RWPE2 (cell line): ENCODE measurements around the gene ART4.

Source experiments
- ATAC-seq: fragments of 200-7000 bp; cut with Tn5 transposase; 3 replicates; pipeline ENCODE4 v1.9.1; 2021; ENCODE audit warnings: low read depth
- DNase-seq: peaks from one replicate; pipeline ENCODE4 v3.0.0-alpha.2; 2020; ENCODE audit warnings: low spot score
- H3K27ac ChIP-seq: fragments of 450-650 bp; 2 replicates; pipeline ENCODE4 v1.5.1; 2017; ENCODE audit warnings: mild to moderate bottlenecking; ENCODE audit not compliant: poor library complexity, severe bottlenecking
- H3K27me3 ChIP-seq: fragments of 250-450 bp; sonication (Bioruptor Pico); 2 replicates; pipeline ENCODE4 v1.5.1; 2021; ENCODE audit warnings: mild to moderate bottlenecking, moderate library complexity; ENCODE audit not compliant: insufficient read depth, poor library complexity, severe bottlenecking
- H3K36me3 ChIP-seq: fragments of 250-450 bp; sonication (Bioruptor Pico); 2 replicates; pipeline ENCODE4 v1.5.1; 2020; ENCODE audit warnings: low read depth, mild to moderate bottlenecking, moderate library complexity
- H3K4me1 ChIP-seq: fragments of 250-450 bp; sonication (Bioruptor Pico); 2 replicates; pipeline ENCODE4 v1.5.1; 2021; ENCODE audit warnings: mild to moderate bottlenecking, moderate library complexity; ENCODE audit not compliant: insufficient read depth, poor library complexity, severe bottlenecking
- H3K4me3 ChIP-seq: fragments of 250-450 bp; sonication (Bioruptor Pico); 2 replicates; pipeline ENCODE4 v1.5.1; 2021; ENCODE audit warnings: mild to moderate bottlenecking, moderate library complexity; ENCODE audit not compliant: severe bottlenecking
- H3K9me3 ChIP-seq: fragments of 250-450 bp; sonication (Bioruptor Pico); 2 replicates; pipeline ENCODE4 v1.5.1; 2021; ENCODE audit warnings: mild to moderate bottlenecking, moderate library complexity; ENCODE audit not compliant: severe bottlenecking
- TF ChIP-seq, protein P1 (sequence below): fragments of 450-650 bp; IDR thresholded peaks from one replicate; pipeline ENCODE4 v1.5.1; 2017; ENCODE audit warnings: mild to moderate bottlenecking, moderate library complexity; ENCODE audit not compliant: poor library complexity, severe bottlenecking

The ART4 gene

DNA sequence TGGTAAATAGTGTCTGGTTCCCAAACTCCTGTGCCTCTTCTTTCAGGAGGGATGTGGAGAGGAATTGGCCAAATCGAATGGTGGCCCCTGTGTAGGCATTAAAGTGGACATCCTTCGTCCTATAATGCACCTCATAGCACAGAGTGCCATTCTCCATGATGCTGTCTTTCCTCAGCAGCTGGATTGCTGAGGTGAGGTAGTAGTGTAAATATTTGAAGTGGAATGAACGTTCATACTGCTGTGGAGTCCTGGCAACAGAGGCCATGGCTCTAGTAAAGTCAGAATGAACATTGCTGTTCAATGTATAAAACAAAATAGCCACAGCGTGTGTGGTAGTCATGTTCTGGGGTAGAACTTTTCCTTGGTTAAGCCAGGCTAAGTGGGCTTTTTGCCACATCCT is 2.7 kb downstream of the ART4 start:
- Histone ChIP-seq H3K27ac (no peak overlapping the region), H3K4me3 (no peak overlapping the region), H3K9me3 (no peaks in the 10 kb centered on the region), H3K27me3 (no peaks in the 10 kb centered on the region), H3K4me1 (peaks cover 18% of the 10 kb centered on the region), H3K36me3 (no peaks in the 10 kb centered on the region)
- ATAC-seq (no peak), DNase-seq (no peak)
- TF ChIP-seq, protein P1, sequence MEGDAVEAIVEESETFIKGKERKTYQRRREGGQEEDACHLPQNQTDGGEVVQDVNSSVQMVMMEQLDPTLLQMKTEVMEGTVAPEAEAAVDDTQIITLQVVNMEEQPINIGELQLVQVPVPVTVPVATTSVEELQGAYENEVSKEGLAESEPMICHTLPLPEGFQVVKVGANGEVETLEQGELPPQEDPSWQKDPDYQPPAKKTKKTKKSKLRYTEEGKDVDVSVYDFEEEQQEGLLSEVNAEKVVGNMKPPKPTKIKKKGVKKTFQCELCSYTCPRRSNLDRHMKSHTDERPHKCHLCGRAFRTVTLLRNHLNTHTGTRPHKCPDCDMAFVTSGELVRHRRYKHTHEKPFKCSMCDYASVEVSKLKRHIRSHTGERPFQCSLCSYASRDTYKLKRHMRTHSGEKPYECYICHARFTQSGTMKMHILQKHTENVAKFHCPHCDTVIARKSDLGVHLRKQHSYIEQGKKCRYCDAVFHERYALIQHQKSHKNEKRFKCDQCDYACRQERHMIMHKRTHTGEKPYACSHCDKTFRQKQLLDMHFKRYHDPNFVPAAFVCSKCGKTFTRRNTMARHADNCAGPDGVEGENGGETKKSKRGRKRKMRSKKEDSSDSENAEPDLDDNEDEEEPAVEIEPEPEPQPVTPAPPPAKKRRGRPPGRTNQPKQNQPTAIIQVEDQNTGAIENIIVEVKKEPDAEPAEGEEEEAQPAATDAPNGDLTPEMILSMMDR, result no peak

DNA sequence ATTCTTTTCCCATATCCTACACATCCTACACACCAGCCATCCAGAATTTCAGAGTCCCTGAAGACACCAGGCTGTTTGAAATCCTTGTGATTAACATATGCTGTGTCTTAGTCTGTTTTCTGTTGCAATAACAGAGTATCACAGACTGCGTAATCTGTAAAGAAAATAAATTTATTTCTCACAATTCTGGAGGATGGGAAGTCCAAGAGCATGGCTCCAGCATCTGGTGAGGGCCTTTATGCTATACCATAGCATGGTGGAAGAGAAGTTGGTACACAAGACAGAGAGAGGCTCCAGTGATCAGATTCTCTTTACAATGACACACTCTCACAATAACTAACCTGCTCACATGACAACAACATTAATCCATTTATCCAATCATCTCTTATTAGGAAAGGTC is 4.1 kb downstream of the ART4 start:
- Histone ChIP-seq H3K9me3 (no peaks in the 10 kb centered on the region), H3K4me3 (no peak overlapping the region), H3K27me3 (no peaks in the 10 kb centered on the region), H3K36me3 (no peaks in the 10 kb centered on the region), H3K27ac (no peak overlapping the region), H3K4me1 (peaks cover 18% of the 10 kb centered on the region)
- ATAC-seq (no peak), DNase-seq (no peak)
- TF ChIP-seq, protein P1, result no peak

DNA sequence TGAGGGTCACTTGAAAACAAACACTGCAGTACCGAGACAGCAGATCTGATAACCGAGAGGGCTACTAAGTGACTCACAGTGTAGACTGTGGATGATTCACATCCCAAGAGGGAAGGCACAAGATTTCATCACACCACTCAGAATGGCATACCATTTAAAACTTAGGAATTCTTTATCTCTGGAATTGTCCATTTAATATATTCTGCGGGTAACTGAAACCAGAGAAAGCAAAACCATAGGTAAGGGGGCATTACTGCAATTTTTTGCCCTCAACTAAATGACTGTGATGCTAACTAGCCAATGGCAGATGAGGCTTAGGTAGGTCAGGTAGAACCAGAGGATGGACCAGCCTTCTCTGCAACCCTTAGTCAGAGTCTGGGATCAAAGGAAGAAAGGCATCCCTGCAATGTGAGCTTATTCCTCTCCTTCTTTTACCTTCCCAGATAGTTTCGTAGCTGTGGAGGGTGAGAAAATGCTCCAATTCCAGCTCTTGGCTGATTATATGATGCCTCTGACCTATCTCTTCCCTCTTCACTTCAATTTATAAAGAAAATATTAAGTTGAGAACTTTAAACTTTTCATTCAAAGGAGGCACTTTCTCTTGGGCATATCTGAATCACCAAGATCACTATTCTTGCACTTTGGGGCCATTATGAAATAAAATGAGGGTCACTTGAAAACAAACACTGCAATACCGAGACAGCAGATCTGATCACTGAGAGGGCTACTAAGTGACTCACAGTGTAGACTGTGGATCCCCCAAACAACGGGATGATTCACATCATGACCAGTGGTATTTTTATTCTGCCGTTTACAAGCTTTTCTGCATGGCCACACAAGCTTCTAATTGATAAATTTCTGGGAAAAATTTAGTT is 6.8 kb downstream of the ART4 start:
- Histone ChIP-seq H3K9me3 (no peaks in the 10 kb centered on the region), H3K36me3 (no peaks in the 10 kb centered on the region), H3K4me3 (no peak overlapping the region), H3K27me3 (no peaks in the 10 kb centered on the region), H3K27ac (peak overlapping the region; percentile 80), H3K4me1 (peaks cover 18% of the 10 kb centered on the region)
- ATAC-seq, result peak; percentile 97
- DNase-seq, result no peak
- TF ChIP-seq, protein P1, result no peak

DNA sequence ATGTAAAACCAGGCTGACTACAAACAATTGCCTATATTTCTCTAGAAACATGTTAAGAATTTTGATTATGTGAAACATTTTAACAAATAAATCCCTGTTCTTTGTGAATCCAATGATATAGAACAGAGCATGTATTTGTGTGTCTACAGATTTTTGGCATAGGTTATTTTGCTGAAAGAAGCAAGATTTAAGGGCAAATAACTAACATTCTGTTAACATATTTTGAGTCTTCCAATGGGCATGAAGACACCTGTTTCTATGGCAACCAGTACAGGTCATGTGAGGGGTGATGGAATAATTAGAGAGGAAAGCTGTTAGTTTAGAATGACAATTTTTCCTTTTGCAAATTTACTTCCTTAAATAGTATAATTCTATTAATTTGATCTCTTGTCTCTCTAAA is 8.8 kb downstream of the ART4 start:
- Histone ChIP-seq H3K4me3 (no peak overlapping the region), H3K27me3 (no peaks in the 10 kb centered on the region), H3K9me3 (no peaks in the 10 kb centered on the region), H3K36me3 (no peaks in the 10 kb centered on the region), H3K27ac (no peak overlapping the region), H3K4me1 (peaks cover 18% of the 10 kb centered on the region)
- TF ChIP-seq, protein P1, result no peak
- DNase-seq, result no peak
- ATAC-seq, result no peak

DNA sequence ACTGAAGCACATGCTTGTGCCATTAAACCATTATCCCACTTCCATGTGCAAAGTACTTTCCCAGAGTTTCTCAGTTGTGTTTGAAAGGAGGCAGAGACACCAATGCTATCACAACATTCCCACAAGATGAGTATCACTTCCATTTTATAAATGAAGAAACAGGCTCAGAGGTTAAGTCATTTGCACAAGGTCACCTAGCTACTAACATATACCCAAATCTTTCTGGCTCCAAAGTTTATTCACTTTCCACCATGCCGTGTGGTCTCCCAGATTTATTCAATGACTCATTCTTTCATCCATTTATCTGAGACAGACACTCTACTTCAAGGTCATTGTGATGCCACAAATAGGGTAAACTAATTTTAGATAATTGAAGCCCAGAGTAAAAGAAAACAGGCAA is 9.4 kb downstream of the ART4 start:
- Histone ChIP-seq H3K4me1 (peaks cover 18% of the 10 kb centered on the region), H3K4me3 (no peak overlapping the region), H3K27ac (no peak overlapping the region), H3K36me3 (no peaks in the 10 kb centered on the region), H3K9me3 (no peaks in the 10 kb centered on the region), H3K27me3 (no peaks in the 10 kb centered on the region)
- TF ChIP-seq, protein P1, result no peak
- DNase-seq (no peak), ATAC-seq (no peak)
